Mammary epithelial cell (primary cell): ENCODE measurements around the gene FILIP1L.

Source experiments
- EZH2 ChIP-seq: IDR thresholded peaks from 2 replicates; pipeline ENCODE4 v1.6.1; 2012; ENCODE audit warnings: low read length, inconsistent platforms, borderline replicate concordance
- TF ChIP-seq, protein P1 (sequence below), 2 donors: IDR thresholded peaks in 1 of 2; conservative IDR thresholded peaks in 1 of 2; 2 replicates each; pipeline ENCODE4 v1.5.1; 2011 to 2012; ENCODE audit warnings: inconsistent platforms in 2 of 2, low read length in 2 of 2, mild to moderate bottlenecking in 2 of 2, control low read depth in 1 of 2, low read depth in 1 of 2; ENCODE audit not compliant: insufficient read depth in 1 of 2; ENCODE audit errors: extremely low read depth in 1 of 2

DNA sequence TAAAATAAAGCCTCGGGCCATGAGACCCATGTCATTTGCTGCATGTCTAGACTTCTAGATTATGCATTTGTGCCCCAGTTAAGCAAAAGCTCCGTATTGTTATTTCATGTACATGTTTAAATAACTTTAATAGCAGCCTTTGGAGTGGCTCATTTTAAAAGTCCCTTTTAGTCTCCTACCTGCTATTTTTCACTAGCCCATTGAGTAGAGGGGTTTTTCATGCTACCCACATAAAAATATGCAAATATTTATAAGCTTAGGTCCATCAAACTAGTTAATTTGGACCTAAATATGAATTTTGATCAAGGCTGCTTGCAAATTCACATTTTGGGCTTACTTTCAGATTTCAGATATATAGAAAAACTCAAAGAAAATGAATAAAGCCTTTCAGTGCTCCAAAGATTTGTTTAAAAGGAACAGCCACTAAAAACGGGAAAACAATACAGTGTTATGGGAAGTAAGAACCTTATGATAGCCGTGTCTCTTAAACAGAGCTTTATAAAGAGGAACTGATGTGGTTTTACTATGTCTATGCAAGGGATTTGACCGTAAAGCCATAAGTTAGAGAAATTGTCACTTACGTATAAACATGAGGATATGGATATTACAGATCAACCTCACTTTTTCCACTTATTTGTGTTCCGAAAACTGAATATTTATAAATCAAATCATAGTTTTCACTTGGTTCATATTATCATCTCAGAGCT lies 30.0 kb downstream of the FILIP1L start:
- TF ChIP-seq, protein P1, sequence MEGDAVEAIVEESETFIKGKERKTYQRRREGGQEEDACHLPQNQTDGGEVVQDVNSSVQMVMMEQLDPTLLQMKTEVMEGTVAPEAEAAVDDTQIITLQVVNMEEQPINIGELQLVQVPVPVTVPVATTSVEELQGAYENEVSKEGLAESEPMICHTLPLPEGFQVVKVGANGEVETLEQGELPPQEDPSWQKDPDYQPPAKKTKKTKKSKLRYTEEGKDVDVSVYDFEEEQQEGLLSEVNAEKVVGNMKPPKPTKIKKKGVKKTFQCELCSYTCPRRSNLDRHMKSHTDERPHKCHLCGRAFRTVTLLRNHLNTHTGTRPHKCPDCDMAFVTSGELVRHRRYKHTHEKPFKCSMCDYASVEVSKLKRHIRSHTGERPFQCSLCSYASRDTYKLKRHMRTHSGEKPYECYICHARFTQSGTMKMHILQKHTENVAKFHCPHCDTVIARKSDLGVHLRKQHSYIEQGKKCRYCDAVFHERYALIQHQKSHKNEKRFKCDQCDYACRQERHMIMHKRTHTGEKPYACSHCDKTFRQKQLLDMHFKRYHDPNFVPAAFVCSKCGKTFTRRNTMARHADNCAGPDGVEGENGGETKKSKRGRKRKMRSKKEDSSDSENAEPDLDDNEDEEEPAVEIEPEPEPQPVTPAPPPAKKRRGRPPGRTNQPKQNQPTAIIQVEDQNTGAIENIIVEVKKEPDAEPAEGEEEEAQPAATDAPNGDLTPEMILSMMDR (conservative IDR thresholded peaks at IDR 0.05 in 1 of 2, IDR thresholded peaks at IDR 0.05 in 1 of 2; ENCODE audit: extremely low read depth in 1 of 2, insufficient read depth in 1 of 2, low read depth in 1 of 2, low read length in 2 of 2), result no peak
- no peak for TF ChIP-seq EZH2
